WTC11 (cell line): ENCODE measurements around the gene PDE4B.

Source experiments
- ATF2 ChIP-seq: sonication (generic); formaldehyde crosslinking; IDR thresholded peaks from 2 replicates; pipeline ENCODE4 v1.8.1; 2022; ENCODE audit warnings: low read depth, missing genetic modification reagents, borderline replicate concordance
- CREM ChIP-seq: sonication (generic); formaldehyde crosslinking; IDR thresholded peaks from 2 replicates; pipeline ENCODE4 v1.8.1; 2022; ENCODE audit warnings: mild to moderate bottlenecking, missing genetic modification reagents, moderate library complexity
- E2F5 ChIP-seq: sonication (generic); formaldehyde crosslinking; IDR thresholded peaks from 2 replicates; pipeline ENCODE4 v1.8.1; 2022; ENCODE audit warnings: mild to moderate bottlenecking, moderate library complexity, missing genetic modification reagents
- KAT7 ChIP-seq: sonication (generic); formaldehyde crosslinking; IDR thresholded peaks from 2 replicates; pipeline ENCODE4 v1.8.1; 2023; ENCODE audit warnings: missing genetic modification reagents, mild to moderate bottlenecking, borderline replicate concordance
- MAX ChIP-seq: sonication (generic); formaldehyde crosslinking; IDR thresholded peaks from 2 replicates; pipeline ENCODE4 v1.8.0; 2022; ENCODE audit warnings: mild to moderate bottlenecking, missing genetic modification reagents
- SOX15 ChIP-seq: fragments of 250-450 bp; sonication (Bioruptor Pico); IDR thresholded peaks from 2 replicates; pipeline ENCODE4 v1.9.0; 2021; ENCODE audit warnings: mild to moderate bottlenecking
- TCF7 ChIP-seq: sonication (generic); formaldehyde crosslinking; IDR thresholded peaks from 2 replicates; pipeline ENCODE4 v1.8.0; 2022; ENCODE audit warnings: mild to moderate bottlenecking, low read depth, missing genetic modification reagents, moderate library complexity
- USF1 ChIP-seq: sonication (generic); formaldehyde crosslinking; IDR thresholded peaks from 2 replicates; pipeline ENCODE4 v1.8.0; 2022; ENCODE audit warnings: mild to moderate bottlenecking, missing genetic modification reagents
- TF ChIP-seq, protein P1 (sequence below): fragments of 200-600 bp; IDR thresholded peaks from 2 replicates; pipeline ENCODE4 v1.8.0; 2022; ENCODE audit warnings: antibody characterized with exemption
- TF ChIP-seq, protein P2 (sequence below): fragments of 250-450 bp; sonication (Bioruptor Pico); IDR thresholded peaks from 2 replicates; pipeline ENCODE4 v1.8.0; 2021; ENCODE audit warnings: mild to moderate bottlenecking

DNA sequence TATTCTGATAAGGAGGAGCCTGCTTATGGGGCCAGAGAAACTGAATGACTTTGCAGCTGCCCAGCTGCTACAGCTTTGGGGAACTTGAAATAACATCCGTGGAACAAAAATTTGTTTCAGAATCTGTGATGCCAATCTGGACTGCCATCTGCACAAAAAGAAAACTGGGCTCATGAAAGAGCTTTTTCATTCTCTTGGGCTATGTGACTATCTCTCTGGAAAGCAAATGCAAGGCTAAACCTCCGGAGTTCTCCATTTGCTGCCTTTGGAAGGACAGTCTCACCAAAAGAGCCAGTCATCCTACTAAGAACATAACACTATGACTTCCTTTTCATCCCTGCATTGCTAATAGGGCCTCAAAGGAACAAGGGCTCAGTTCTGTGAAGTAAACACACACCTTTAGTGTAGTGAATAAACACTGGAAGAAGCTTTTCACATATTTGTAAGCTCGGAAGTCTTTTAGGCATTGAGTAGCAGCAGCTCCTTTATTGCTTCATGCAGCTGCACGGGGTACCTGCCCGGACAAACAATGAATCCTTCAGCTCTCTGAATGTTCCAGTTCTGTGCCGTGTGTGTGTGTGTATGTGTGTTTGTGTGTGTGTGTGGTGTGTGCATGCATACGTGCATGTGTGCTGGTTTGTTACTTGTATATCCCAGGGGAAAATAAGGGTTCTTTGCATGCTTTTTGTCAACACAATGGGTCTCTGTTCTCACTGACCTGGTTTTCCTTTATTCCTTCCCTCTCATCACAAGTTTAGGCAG, 485.7 kb downstream of the PDE4B start:
- TF ChIP-seq, protein P1, sequence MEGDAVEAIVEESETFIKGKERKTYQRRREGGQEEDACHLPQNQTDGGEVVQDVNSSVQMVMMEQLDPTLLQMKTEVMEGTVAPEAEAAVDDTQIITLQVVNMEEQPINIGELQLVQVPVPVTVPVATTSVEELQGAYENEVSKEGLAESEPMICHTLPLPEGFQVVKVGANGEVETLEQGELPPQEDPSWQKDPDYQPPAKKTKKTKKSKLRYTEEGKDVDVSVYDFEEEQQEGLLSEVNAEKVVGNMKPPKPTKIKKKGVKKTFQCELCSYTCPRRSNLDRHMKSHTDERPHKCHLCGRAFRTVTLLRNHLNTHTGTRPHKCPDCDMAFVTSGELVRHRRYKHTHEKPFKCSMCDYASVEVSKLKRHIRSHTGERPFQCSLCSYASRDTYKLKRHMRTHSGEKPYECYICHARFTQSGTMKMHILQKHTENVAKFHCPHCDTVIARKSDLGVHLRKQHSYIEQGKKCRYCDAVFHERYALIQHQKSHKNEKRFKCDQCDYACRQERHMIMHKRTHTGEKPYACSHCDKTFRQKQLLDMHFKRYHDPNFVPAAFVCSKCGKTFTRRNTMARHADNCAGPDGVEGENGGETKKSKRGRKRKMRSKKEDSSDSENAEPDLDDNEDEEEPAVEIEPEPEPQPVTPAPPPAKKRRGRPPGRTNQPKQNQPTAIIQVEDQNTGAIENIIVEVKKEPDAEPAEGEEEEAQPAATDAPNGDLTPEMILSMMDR = no peak
- no peak for TF ChIP-seq CREM (CRISPR knock-in tag)
- TF ChIP-seq SOX15 (CRISPR knock-in tag) = no peak
- TF ChIP-seq KAT7 (CRISPR knock-in tag) = no peak
- no peak for TF ChIP-seq TCF7 (CRISPR knock-in tag)
- TF ChIP-seq ATF2 = no peak
- no peak for TF ChIP-seq USF1 (CRISPR knock-in tag)
- no peak for TF ChIP-seq MAX (CRISPR knock-in tag)
- TF ChIP-seq, protein P2, sequence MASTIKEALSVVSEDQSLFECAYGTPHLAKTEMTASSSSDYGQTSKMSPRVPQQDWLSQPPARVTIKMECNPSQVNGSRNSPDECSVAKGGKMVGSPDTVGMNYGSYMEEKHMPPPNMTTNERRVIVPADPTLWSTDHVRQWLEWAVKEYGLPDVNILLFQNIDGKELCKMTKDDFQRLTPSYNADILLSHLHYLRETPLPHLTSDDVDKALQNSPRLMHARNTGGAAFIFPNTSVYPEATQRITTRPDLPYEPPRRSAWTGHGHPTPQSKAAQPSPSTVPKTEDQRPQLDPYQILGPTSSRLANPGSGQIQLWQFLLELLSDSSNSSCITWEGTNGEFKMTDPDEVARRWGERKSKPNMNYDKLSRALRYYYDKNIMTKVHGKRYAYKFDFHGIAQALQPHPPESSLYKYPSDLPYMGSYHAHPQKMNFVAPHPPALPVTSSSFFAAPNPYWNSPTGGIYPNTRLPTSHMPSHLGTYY (CRISPR knock-in tag) = no peak
- no peak for TF ChIP-seq E2F5 (CRISPR knock-in tag)
